Progenitor cell of endocrine pancreas (in vitro differentiated cells): ENCODE measurements around the gene GNRHR. TPM values are rescaled to one million over a fixed set of nuclear protein-coding genes. Genes with fewer than 3 reads are reported as not detected.
"Not testable (repeated sequence)": the region's sequence is repeated elsewhere in the genome, so short reads cannot be mapped to it uniquely, and the experiment has no call there.

Source experiments
- DNase-seq: peaks from one replicate; pipeline ENCODE4 v3.0.0; 2021; ENCODE audit warnings: low spot score; ENCODE audit not compliant: unreplicated experiment
- H3K27ac Mint-ChIP-seq: 2 replicates; pipeline ENCODE4 v1.8.0; 2021; ENCODE audit warnings: mild to moderate bottlenecking, moderate library complexity, mixed read lengths
- H3K27me3 Mint-ChIP-seq: 2 replicates; pipeline ENCODE4 v1.8.0; 2021; ENCODE audit warnings: mixed read lengths
- H3K36me3 Mint-ChIP-seq: 2 replicates; pipeline ENCODE4 v1.8.0; 2022; ENCODE audit warnings: mixed read lengths; ENCODE audit not compliant: insufficient read depth
- H3K4me1 Mint-ChIP-seq: 2 replicates; pipeline ENCODE4 v1.8.0; 2021; ENCODE audit warnings: low read depth, mixed read lengths
- H3K4me3 Mint-ChIP-seq: 2 replicates; pipeline ENCODE4 v1.8.0; 2021; ENCODE audit warnings: low read depth, mild to moderate bottlenecking, moderate library complexity, mixed read lengths
- H3K9me3 Mint-ChIP-seq: 2 replicates; pipeline ENCODE4 v1.8.0; 2021; ENCODE audit warnings: low read depth, mixed read lengths
- total RNA-seq: library from RNA; stranded (reverse); gene quantifications from 2 replicates; pipeline ENCODE4 v1.2.1, GENCODE V29; 2021
- TF ChIP-seq, protein P1 (sequence below): fragments of 200-600 bp; sonication (generic); IDR thresholded peaks from one replicate; pipeline ENCODE4 v1.5.0; 2021; ENCODE audit warnings: antibody characterized with exemption, mild to moderate bottlenecking; ENCODE audit not compliant: unreplicated experiment

The GNRHR gene
- total RNA-seq, 1 donor from 2014 or later, result not detected

DNA sequence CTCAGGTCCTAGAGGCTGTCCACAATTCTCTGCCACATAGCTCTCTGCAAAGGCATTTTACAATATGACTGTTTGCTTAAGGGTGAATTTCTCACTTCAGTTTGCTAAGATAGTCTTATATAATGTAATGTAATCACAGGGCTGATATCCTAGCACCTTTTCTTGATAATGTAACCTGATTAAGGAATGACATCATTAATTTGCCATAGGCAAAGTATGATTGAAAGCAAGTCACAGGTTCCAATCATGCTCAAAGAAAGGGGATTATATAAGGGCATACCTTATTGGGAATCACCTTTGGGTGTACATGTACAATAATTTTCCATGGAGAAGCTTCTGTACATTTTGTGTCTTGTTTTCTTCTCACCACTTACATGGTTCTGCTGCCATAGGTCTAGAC lies 18.9 kb downstream of the GNRHR start:
- Mint-ChIP-seq H3K36me3 (peaks cover 15% of the 10 kb centered on the region), H3K27ac (no peak overlapping the region), H3K27me3 (no peaks in the 10 kb centered on the region), H3K9me3 (peaks cover 8% of the 10 kb centered on the region), H3K4me3 (no peak overlapping the region), H3K4me1 (no peaks in the 10 kb centered on the region)
- TF ChIP-seq, protein P1, sequence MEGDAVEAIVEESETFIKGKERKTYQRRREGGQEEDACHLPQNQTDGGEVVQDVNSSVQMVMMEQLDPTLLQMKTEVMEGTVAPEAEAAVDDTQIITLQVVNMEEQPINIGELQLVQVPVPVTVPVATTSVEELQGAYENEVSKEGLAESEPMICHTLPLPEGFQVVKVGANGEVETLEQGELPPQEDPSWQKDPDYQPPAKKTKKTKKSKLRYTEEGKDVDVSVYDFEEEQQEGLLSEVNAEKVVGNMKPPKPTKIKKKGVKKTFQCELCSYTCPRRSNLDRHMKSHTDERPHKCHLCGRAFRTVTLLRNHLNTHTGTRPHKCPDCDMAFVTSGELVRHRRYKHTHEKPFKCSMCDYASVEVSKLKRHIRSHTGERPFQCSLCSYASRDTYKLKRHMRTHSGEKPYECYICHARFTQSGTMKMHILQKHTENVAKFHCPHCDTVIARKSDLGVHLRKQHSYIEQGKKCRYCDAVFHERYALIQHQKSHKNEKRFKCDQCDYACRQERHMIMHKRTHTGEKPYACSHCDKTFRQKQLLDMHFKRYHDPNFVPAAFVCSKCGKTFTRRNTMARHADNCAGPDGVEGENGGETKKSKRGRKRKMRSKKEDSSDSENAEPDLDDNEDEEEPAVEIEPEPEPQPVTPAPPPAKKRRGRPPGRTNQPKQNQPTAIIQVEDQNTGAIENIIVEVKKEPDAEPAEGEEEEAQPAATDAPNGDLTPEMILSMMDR, result no peak
- no peak for DNase-seq

- not testable (repeated sequence) for H3K4me1 Mint-ChIP-seq
Measured at GRCh38 chr4:67730511-67730910, 23.7 kb downstream of the GNRHR start.

DNA sequence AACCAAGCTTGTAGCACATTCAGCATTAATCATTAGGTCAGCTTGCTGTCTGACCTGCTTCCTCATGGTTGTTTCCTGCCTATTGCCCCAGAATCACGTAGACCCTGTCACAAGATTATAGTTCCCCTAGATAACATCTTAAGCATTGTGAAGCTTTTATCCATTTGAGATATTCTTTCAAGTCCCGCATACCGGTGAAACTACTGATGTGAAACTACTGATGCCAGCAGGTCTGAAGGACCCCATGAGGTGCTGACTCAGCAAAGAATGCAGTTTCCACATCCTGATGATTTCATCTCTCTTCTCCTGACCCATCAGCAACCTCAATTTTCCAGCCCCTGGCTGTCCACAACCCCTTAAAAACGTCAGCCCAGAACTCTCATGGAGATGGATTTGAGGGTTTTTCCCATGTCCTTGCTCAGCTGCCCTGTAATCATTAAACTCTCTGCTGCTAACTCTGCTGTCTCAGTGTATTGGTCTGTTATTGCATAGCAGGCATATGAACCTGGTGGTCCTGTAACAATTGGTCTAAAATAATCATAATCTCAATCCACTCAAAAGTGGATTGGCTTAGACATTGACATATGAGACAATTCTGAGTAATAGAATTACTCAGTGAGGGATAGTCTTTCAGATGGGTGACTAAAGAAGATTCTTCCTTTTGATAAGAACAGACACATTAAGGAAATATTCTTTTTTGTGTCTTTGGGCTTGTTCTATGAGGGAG lies 26.9 kb downstream of the GNRHR start:
- Mint-ChIP-seq H3K4me3 (no peak overlapping the region), H3K36me3 (peaks cover 25% of the 10 kb centered on the region), H3K27ac (no peak overlapping the region), H3K27me3 (no peaks in the 10 kb centered on the region), H3K9me3 (peaks cover 19% of the 10 kb centered on the region), H3K4me1 (no peaks in the 10 kb centered on the region)
- TF ChIP-seq, protein P1, result no peak
- DNase-seq, result no peak

More at GRCh38 chr4:67730511-67730910, 23.7 kb downstream of the GNRHR start:
- H3K9me3 Mint-ChIP-seq, result peaks cover 19% of the 10 kb centered on the region
- not testable (repeated sequence) for DNase-seq, H3K4me3 Mint-ChIP-seq, H3K27ac Mint-ChIP-seq, H3K27me3 Mint-ChIP-seq
- peaks cover 23% of the 10 kb centered on the region for H3K36me3 Mint-ChIP-seq

DNA sequence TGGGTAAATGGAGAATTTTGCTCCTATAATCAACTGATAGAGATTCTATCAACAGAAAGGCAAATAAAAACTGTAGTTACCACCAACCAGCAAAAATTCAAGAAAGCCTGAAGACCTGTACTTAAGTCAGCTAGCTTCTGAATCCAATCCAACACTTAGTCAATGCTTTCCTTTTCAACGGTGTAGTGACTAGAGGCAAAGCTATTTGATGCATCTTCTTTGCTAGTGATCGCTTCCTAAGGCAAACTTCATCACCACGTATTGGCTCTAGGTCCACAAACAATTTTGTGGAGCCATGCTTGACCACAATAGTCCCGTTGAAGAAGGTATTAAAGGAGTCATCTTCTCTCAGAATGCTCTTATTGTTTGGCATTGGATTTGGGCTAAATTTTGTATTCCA lies 28.2 kb downstream of the GNRHR start:
- H3K4me3 Mint-ChIP-seq, result no peak overlapping the region
- no peaks in the 10 kb centered on the region for H3K4me1 Mint-ChIP-seq
- peaks cover 11% of the 10 kb centered on the region for H3K9me3 Mint-ChIP-seq
- no peak for DNase-seq
- TF ChIP-seq, protein P1, result no peak
- H3K27ac Mint-ChIP-seq, result no peak overlapping the region
- H3K36me3 Mint-ChIP-seq, result peaks cover 23% of the 10 kb centered on the region
- no peaks in the 10 kb centered on the region for H3K27me3 Mint-ChIP-seq

- peaks cover 11% of the 10 kb centered on the region for H3K9me3 Mint-ChIP-seq
- DNase-seq, result no peak
- no peak overlapping the region for H3K4me3 Mint-ChIP-seq
- TF ChIP-seq, protein P1, result no peak
- H3K27me3 Mint-ChIP-seq, result no peaks in the 10 kb centered on the region
- H3K27ac Mint-ChIP-seq, result no peak overlapping the region
- peaks cover 23% of the 10 kb centered on the region for H3K36me3 Mint-ChIP-seq
- H3K4me1 Mint-ChIP-seq, result no peaks in the 10 kb centered on the region
Measured at GRCh38 chr4:67725132-67725531, 29.1 kb downstream of the GNRHR start.

DNA sequence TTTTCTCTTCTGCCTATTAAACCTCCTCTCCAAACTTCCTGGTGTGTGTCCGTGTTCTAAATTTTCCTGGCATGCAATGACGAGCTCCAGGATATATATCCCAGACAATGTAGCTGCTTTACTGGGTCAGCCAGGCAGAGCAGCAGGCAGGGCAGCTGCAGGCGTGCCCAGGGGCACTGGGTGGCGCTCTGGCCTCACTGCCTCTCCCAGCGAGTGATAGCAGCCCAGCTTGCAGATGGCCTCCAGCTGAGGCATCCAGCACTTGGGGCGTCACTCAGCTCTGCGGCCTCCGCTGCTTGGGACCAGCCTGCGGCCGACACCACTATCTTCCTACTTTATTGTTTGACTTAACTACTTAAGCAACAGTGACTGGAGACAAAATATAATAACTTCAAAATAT lies 30.2 kb downstream of the GNRHR start:
- no peaks in the 10 kb centered on the region for H3K4me1 Mint-ChIP-seq
- H3K9me3 Mint-ChIP-seq, result peaks cover 11% of the 10 kb centered on the region
- no peak for DNase-seq
- H3K36me3 Mint-ChIP-seq, result peaks cover 22% of the 10 kb centered on the region
- no peak overlapping the region for H3K27ac Mint-ChIP-seq
- no peak overlapping the region for H3K4me3 Mint-ChIP-seq
- TF ChIP-seq, protein P1, result no peak
- H3K27me3 Mint-ChIP-seq, result no peaks in the 10 kb centered on the region
